Head of caudate nucleus (tissue), 42 donors: ENCODE results near the gene DAPK1.

ENCODE experiments used
- DNase-seq, 42 donors: peaks; one replicate each; pipeline versions ENCODE4 v3.0.0 to v3.0.0-alpha.2; 2020 to 2021; ENCODE audit warnings: mixed read lengths in 7 of 42
- intact Hi-C: fragments of 100-400 bp; cut with DNase I; formaldehyde crosslinking; loops from one replicate; pipeline ENCODE4 v1.15.0; 2022

Gene DAPK1

DNA sequence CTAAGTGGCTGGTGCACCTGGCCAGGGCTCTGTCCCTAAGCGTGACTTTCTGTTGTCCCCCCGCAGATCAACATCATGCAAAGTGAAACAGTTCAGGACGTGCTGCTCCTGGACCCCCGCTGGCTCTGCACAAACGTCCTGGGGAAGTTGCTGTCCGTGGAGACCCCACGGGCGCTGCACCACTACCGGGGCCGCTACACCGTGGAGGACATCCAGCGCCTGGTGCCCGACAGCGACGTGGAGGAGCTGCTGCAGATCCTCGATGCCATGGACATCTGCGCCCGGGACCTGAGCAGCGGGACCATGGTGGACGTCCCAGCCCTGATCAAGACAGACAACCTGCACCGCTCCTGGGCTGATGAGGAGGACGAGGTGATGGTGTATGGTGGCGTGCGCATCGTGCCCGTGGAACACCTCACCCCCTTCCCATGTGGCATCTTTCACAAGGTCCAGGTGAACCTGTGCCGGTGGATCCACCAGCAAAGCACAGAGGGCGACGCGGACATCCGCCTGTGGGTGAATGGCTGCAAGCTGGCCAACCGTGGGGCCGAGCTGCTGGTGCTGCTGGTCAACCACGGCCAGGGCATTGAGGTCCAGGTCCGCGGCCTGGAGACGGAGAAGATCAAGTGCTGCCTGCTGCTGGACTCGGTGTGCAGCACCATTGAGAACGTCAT lies 208.5 kb downstream of the DAPK1 start:
- intact Hi-C loops, result no loop called here
- DNase-seq, result peak in 2 of 42 donors; percentile 14 to 40

DNA sequence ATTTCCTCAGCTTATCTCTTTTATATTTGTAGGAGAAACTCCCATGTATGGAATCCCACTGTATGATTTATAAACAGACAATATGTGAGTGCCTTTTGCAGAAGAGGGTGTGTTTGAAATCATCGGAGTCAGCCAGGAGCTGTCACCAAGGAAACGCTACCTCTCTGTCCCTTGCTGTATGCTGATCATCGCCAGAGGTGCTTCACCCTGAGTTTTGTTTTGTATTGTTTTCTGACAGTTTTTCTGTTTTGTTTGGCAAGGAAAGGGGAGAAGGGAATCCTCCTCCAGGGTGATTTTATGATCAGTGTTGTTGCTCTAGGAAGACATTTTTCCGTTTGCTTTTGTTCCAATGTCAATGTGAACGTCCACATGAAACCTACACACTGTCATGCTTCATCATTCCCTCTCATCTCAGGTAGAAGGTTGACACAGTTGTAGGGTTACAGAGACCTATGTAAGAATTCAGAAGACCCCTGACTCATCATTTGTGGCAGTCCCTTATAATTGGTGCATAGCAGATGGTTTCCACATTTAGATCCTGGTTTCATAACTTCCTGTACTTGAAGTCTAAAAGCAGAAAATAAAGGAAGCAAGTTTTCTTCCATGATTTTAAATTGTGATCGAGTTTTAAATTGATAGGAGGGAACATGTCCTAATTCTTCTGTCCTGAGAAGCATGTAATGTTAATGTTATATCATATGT lies 210.3 kb downstream of the DAPK1 start:
- intact Hi-C loops, result no loop called here
- DNase-seq, result peak in 2 of 42 donors; percentile 26 to 35

- intact Hi-C loops, result no loop called here
- DNase-seq, result no peak
Observed at GRCh38 chr9:87708546-87708945, 210.9 kb downstream of the DAPK1 start.

GRCh38 chr9:87708986-87709728 lies 211.5 kb downstream of the DAPK1 start:
- intact Hi-C loops, result no loop called here
- no peak for DNase-seq

DNA sequence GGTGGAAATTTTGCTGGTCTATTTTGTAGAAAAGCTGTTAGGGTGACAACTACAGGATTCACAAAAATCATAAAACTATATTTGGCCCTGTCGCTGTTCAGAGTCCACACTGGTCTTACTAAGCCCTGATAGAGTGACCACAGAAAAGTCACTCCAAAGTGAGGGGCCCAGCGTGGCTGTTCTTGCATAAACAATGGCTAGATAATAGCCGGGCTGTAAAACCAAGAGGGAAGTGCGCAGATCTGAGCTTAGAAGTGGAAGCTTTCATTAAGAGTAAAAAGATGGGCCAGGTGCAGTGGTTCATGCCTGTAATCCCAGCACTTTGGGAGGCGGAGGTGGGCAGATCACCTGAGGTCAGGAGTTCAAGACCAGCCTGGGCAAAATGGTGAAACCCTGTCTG lies 212.8 kb downstream of the DAPK1 start:
- intact Hi-C loops, result no loop called here
- DNase-seq, result peak in 1 of 42 donors; percentile 25

GRCh38 chr9:87711857-87712800 lies 214.5 kb downstream of the DAPK1 start:
- peak in 1 of 42 donors; percentile 55 for DNase-seq

GRCh38 chr9:87712801-87713277 lies 215.2 kb downstream of the DAPK1 start:
- intact Hi-C loops, result no loop called here

More at GRCh38 chr9:87711857-87712800, 214.5 kb downstream of the DAPK1 start:
- intact Hi-C loops, result no loop called here

DNA sequence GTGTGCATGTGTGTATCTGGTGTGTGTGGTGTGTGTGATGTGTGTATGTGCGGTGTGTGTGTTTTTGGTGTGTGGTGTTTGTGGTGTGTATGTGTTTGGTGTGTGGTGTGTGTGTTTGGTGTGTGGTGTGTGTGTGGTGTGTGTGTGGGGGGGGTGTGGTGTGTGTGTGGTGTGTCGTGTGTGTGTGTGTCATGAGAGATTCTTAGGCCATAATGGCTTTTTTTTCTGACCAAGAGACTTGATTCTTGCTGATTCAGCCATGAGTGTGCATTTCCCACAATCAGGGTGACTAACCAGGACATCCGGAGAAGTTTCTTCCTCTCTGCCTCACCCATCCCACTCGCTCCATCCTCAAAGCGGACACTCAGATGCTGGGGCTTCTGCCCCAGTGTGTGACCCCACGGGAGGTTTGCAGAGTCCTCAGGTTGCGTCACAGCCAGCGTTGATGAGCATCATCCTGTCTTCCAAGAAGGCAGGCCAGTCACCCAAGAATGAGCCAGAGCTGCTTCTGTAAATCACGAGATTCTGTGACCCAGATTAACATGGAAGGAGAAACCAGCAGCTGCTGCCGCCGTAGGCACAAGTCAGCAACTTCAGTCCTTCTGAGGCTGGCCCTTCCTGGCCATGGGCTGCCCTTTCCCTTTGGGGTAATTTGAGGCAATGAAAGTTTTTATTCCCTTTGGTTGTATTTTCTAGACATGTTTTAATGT lies 215.8 kb downstream of the DAPK1 start:
- intact Hi-C loops, result no loop called here
- peak in 31 of 42 donors; percentile 19 to 82 (median 52) for DNase-seq

More at GRCh38 chr9:87712801-87713277, 215.2 kb downstream of the DAPK1 start:
- no peak for DNase-seq

DNA sequence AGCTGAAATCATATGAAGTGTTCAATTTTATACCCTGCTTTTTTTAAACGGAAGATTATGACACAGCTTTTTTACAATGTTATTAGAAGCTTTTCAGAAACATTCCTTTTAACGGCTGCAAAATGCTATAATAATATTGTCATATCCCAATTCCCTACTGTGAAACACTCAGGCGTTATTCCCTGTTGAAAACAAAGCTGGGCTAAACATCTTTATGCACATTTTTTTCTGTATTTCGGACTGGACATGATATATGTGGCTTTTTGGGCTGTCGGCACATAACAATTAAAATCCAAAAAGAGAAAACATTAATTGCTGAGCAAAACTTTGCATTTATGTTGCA lies 216.3 kb downstream of the DAPK1 start:
- intact Hi-C loops, result no loop called here
- no peak for DNase-seq

DNA sequence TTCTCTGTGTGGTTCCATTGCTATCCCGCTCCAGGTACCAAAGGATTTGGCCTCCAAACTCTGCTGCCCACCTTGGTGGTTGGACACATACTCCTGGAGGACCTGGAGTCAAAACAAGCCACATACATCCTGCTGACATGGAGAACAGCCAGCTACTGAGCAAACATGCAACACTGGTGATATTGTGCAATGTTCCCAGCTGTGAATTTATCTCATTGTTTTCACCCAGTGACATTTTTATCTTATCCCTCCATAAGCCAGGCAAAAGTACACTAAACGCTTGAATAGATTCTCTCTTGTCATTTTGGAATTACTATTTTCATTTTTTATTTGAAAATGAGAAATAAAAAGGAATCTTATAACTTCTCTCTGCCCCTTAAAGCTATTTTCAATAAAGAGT lies 217.2 kb downstream of the DAPK1 start:
- peak in 20 of 42 donors; percentile 32 to 69 (median 50) for DNase-seq
- intact Hi-C loops, result no loop called here

DNA sequence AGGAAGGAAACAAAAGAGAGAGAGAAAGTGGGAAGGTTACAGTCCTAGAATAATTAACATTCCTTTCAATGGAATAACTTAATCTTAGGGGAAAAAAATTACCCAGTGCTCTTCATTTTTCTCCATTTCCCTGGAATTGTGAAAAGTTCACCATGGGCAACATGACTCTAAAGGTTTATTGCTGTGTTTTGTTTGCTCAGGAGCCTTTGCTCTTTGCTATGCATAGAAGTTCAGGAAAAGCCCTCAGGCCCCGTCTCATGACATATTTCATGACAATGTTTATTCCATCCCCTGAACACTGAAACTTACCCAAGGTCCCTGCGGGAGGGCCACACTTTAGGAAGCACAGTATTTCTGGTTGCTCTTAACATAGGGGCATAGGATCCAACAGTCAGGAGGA lies 218.5 kb downstream of the DAPK1 start:
- intact Hi-C loops, result no loop called here
- DNase-seq, result no peak

- intact Hi-C loops, result no loop called here
- no peak for DNase-seq
Observed at GRCh38 chr9:87717456-87717855, 219.8 kb downstream of the DAPK1 start.

DNA sequence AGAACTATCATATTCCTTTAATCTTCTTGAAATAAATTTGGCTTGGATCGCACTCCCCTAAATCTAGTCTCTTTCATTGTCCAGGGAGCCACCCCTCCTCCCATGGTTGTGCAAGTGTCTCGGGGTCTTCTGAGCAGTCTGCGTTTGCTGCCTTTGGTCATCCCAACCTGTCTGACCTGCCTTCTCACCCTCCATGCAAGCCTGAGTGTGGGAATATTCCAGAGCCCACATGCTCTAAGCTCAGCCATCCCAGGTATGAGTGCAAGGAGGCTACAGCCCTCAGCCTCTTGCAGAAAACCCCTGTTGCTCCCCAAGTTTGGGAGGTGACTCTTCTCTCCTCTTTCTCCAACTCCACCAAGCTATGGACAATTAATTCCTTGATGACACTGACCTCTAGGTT lies 220.6 kb downstream of the DAPK1 start:
- intact Hi-C loops, result no loop called here
- no peak for DNase-seq

- no peak for DNase-seq
Observed at GRCh38 chr9:87718852-87719612, 221.4 kb downstream of the DAPK1 start.

GRCh38 chr9:87720173-87720572 lies 222.5 kb downstream of the DAPK1 start:
- DNase-seq, result no peak
- intact Hi-C loops, result loop anchor here (10.0 kb wide), 1 partner anchor 255 kb away; the partner anchor contains the start of gene CDK20

More at GRCh38 chr9:87718852-87719612, 221.4 kb downstream of the DAPK1 start:
- intact Hi-C loops, result no loop called here

GRCh38 chr9:87722393-87723088 lies 224.9 kb downstream of the DAPK1 start:
- peak in 9 of 42 donors; percentile 25 to 53 (median 39) for DNase-seq
- intact Hi-C loops, result loop anchor here (10.0 kb wide), 1 partner anchor 252 kb away; the partner anchor contains the start of gene CDK20
